NK-92 treated with Interleukin-12 subunit alpha and Interleukin-12 subunit beta, amount 100 ng/mL, for 24 hours (cell line): ENCODE results near the gene PLXNA2.

Experiments
- DNase-seq: peaks from one replicate; lab custom pipeline; 2025; lab: John Stamatoyannopoulos, UW

The PLXNA2 gene

GRCh38 chr1:208090388-208091301 lies 153.5 kb downstream of the PLXNA2 start:
- DNase-seq, result no peak

DNA sequence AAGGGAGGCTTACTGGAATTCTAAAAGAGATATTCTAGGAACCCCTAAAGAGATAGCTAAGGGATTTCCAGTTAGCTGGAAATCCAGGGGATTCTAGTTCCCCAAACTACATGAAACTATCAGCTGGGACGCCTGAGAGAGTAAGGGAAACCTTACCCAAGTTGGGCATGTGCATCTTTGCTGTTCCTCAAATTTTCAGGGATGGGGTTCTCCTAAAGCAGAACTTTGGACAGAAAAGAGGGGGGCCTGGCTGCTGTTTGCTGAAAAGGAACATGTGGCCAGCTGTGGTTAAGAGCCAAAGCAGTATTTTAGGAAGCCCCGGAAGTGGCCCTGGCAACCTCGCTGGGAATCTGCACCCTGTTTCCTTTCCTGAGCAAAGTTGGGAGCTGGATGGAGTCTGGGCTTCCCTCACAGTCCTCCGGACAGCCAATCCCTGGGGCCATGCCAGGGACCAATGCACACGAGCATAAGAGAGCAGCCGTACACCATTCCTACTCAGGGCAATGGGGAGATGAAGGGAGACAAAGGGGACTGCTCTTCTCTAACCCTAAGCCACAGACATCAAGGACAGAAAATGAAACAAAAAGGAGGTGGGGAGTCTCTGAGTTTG lies 154.3 kb downstream of the PLXNA2 start:
- DNase-seq, result no peak

- no peak for DNase-seq
Observed at GRCh38 chr1:208089149-208089548, 155.0 kb downstream of the PLXNA2 start.

DNA sequence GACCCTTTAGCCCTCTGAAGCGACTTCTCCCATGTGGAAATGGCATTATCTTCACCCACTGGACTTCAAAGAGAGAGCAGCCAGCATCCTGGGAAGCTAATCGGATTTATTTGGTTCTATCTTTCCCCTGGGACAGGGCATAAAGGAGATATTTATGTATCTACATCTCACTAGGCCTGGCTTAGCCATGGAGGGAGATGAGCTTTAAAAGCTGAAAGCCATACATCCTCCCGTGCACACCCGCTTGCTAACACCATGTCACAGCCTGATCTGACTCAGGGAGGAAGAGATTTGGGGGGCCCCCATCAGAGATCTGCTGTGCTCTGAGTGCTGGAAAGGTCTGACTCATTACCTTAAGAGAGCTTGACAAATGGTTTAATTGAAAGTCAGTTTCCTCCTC lies 155.9 kb downstream of the PLXNA2 start:
- no peak for DNase-seq

- DNase-seq, result no peak
Observed at GRCh38 chr1:208085655-208086515, 158.3 kb downstream of the PLXNA2 start.

GRCh38 chr1:208084764-208085163 lies 159.4 kb downstream of the PLXNA2 start:
- DNase-seq, result no peak

DNA sequence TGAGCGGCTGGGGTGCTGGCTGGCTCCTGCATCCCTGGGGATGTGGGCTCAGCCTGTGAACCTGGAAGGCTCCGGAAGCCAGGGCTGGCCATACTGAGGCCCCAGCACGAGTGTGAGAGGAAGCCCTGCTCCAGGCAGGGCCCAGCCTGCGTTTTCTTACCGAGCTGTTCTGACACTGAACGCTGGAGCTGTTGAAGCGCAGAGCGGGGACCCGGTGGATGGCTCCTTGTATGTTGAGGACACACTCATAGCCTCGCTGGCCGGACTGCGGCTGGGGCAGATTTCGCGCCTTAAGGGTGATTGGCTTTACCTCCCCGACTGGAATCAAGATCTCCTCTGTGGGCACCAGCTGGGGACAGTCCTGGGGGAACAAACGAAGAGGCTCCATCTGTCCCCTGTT lies 160.0 kb downstream of the PLXNA2 start:
- DNase-seq, result no peak

- no peak for DNase-seq
Observed at GRCh38 chr1:208083715-208084085, 160.5 kb downstream of the PLXNA2 start.

DNA sequence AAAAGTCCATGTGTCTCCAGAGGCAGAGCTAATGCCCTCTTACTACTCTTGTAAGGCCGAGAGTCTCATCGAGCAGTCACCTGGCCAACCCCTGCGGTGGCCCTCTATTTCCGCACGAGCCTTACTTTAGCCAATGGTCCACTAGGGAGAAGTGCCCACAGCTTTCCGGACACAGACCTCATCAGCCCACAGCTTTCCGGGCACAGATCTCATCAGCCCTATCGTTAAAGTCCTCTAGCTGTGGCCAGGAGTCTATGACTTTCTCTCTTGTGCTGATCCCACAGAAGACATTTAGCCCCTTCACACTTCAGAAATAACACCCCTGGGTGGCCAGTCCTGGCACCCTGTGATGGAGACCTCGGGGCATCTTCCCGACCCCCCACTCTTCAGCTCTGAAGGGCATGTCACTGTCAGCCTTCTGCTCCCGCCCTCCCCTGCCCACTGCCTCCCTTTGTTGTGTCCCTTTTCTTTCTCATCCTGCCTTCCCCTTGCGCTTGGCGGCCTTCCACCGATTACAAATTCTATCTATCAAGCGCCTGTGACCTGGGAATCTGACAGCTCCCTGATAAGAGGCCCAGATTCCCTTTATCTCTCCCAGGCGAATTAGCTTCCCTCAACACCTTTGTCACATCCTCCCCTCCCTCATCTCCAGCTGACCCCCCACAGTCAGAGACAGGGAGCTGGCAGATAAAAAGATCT lies 161.0 kb downstream of the PLXNA2 start:
- no peak for DNase-seq

DNA sequence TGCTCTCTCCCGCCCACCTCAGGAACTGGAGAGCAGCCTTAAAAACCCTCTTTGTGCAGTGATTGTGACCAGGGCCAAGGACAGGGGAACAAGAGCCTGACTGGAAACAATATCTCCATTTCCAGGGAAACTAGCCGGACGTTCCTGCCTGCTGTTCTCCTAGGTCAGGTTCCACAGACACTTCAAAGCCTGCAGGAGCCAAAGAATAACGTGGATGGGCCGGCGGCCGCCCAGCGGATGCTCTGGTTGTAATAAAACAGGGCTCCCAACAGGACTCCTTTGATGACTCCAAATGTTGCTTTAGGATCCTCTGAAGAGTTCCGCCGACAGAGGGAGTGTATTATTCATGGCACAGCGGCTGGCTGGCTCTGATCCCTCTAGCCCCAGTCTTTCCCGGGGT lies 162.2 kb downstream of the PLXNA2 start:
- DNase-seq, result no peak

GRCh38 chr1:208080396-208081286 lies 163.5 kb downstream of the PLXNA2 start:
- DNase-seq, result no peak

DNA sequence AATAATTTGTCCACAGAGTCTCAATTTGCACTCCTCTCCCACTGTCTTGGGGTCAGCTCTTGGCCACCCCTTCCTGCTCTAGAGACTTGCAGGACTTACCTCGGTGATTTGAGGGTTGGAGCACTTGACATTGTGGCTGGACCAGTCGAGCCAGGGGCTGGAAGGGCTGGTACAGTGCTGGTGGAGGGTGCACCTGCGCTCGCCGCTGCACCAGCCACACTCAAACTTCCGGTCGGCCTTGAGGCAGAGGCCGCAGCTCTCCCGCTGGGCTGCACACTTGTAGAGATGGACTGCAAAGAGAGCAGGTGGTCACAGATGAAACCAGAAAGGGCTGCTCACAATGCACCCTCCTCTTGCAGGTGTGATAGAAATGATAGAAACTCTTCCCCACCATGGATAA lies 165.0 kb downstream of the PLXNA2 start:
- no peak for DNase-seq

- no peak for DNase-seq
Observed at GRCh38 chr1:208078752-208079151, 165.4 kb downstream of the PLXNA2 start.

GRCh38 chr1:208077232-208078075 lies 166.7 kb downstream of the PLXNA2 start:
- DNase-seq, result no peak

GRCh38 chr1:208074353-208074752 lies 169.8 kb downstream of the PLXNA2 start:
- no peak for DNase-seq

- DNase-seq, result no peak
Observed at GRCh38 chr1:208071435-208072031, 172.7 kb downstream of the PLXNA2 start.

DNA sequence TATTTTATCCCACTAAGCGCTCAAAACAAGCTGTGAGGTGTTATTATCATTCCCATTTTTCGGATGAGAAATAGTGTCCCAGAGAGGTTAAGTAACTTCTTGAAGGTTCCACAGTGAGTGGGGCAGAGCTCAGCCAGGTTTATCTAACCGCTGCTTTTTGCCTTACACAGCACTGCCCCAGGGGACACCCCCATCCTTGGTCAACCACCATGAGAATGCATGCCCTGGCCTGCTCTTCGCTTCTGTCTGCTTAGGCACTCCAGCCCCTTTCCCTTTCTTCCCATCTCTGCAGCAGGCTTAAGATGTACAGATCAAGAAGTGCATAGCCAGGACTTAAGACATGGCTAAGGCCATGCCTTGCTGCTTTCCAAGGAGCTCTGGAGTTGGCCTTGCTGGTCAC lies 174.3 kb downstream of the PLXNA2 start:
- DNase-seq, result no peak

DNA sequence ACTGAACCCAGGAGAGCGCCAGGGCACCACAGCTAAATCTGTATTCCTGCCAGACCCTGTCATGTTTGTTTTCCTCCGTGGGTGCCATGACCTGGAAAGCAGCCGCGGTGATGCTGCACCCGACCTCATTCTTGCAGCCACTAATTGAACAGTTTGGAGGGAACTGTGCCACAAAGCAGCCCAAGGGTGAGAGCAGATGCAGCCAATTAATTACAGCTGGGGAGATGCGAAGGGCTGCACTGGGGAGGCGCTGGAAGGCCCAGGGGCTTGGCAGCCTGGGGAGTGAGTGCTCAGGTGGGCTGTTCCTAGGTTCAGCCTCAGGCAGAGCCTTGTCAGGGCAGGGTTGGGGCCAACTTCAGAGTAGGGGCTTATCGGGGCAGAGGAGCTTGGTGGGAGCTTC lies 174.9 kb downstream of the PLXNA2 start:
- no peak for DNase-seq

- no peak for DNase-seq
Observed at GRCh38 chr1:208068908-208069307, 175.3 kb downstream of the PLXNA2 start.

DNA sequence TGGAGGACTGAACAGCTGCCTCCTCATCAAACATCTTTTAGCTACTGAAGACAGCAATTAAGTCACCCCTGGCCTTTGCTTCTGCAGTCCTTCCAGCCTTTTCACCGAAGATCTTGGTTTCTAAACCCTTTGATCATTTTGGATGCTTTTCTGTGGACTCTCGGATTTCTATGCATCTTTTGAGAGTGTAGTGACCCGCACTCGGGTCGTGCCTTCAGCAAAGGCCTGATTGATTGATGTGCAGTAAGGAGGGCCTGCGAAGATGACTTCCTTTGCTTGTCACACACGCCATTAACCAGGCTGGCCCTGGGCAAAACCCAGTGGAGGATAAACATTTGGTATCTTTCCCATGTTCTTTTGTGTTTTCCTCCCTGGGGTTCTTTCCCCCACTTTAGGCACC lies 175.8 kb downstream of the PLXNA2 start:
- DNase-seq, result no peak
